Choroid plexus epithelial cell (primary cell): Measurements from ENCODE around the gene TULP4.
"Not testable (repeated sequence)": the region's sequence is repeated elsewhere in the genome, so short reads cannot be mapped to it uniquely, and the experiment has no call there.

ENCODE experiments used
- DNase-seq: peaks from one replicate; pipeline ENCODE4 v3.0.0-alpha.2; 2010; ENCODE audit warnings: low read depth
- H3K4me3 ChIP-seq: 2 replicates; pipeline ENCODE4 v1.5.1; 2011; ENCODE audit warnings: low read depth, mild to moderate bottlenecking, control low read depth, low read length, moderate library complexity
- CTCF ChIP-seq: conservative IDR thresholded peaks from 2 replicates; pipeline ENCODE4 v1.5.1; 2011; ENCODE audit warnings: low read depth, mild to moderate bottlenecking, control low read depth, inconsistent platforms, low read length, moderate library complexity

The TULP4 gene

DNA sequence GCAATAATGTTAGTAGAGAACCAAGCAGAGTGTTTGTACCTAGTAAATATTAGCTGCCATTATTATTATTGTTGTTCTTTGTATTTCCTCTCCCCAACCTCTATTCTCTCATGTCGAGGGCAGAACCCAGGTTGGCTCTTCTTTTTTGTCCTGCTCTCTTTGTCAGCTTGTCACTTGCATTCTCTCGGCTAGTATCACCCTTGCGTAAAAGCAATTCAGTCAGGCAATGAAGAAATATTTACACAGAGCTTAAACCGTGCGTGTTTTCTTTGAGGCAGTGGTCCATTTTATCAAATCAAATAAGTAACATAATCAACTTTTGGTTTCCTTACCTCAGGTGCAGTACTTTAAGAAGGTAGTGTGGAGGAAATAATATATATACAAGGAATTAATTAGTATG, 83.9 kb downstream of the TULP4 start:
- no peak for TF ChIP-seq CTCF
- no peak for DNase-seq
- H3K4me3 ChIP-seq = no peak overlapping the region

DNA sequence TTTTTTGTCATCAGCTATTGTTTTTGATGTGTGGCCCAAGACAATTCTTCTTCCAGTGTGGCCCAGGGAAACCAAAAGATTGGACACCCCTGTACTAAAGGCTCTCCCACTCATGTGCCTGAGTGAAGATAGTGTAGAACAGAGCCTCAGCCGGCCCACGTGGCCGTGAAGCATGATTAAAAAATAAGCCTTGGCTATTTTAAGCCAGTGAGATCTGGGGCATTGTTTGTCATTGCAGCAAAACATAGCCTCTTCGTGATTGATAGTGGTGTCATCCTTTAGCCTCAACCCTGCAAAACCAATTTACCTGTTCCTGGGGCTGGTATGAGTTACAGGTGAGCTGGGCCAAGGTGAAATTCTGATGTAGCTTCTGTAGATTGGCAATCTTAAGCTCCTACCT, 85.3 kb downstream of the TULP4 start:
- DNase-seq = no peak
- no peak for TF ChIP-seq CTCF
- no peak overlapping the region for H3K4me3 ChIP-seq

GRCh38 chr6:158398252-158399024, 86.2 kb downstream of the TULP4 start:
- DNase-seq = no peak
- TF ChIP-seq CTCF = no peak

GRCh38 chr6:158399040-158399700, 86.9 kb downstream of the TULP4 start:
- no peak for DNase-seq
- H3K4me3 ChIP-seq = no peak overlapping the region
- TF ChIP-seq CTCF = no peak

More at GRCh38 chr6:158398252-158399024, 86.2 kb downstream of the TULP4 start:
- H3K4me3 ChIP-seq = no peak overlapping the region

DNA sequence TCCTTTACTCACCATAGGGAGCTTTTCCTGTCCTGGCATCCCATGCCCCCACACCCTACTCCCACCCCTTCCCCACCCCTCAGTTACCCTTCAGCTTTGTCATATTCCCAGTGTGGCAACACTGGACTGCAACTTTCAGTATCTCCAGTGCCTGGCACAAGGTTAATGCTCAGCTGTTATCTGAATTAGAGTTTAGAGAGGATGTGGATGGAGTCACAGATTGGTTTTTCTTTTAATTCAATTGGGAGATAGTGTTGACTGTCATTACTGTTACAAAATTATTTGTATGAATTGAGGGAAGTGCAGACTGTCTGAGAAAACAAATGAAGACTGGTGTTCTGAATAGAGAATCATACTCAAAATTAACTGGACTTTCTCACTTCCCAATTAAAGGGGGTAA, 89.9 kb downstream of the TULP4 start:
- H3K4me3 ChIP-seq = no peak overlapping the region
- no peak for DNase-seq

DNA sequence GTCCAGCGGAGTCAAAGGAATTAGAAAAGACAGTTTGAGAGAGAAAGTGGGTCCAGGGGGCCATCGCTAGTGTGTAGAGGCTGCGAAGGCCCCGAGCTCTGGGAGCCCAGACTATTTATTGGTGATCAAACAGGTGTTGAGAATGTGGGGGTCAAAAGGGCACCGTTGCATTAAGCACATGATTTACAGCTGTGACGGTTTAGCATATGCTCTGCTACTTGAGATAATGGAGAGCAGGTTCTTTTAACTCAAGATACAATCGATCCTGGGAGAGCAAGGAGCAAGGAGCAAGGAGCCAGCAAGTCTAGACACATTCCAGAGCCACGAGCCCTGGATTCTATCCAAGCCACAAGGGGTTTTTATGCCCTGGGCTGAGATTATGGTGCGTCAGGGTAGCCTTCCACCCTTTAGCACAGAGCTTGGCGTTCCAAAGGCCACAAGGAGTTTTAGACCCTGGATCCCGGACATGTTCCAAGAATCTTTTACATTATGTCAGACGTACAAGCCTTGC, 93.1 kb downstream of the TULP4 start:
- H3K4me3 ChIP-seq = not testable (repeated sequence)
- peak; percentile 71 for DNase-seq

More for the DNA sequence above, 89.9 kb downstream of the TULP4 start:
- no peak for TF ChIP-seq CTCF

GRCh38 chr6:158405933-158406332, 93.7 kb downstream of the TULP4 start:
- no peak overlapping the region for H3K4me3 ChIP-seq
- no peak for DNase-seq
- no peak for TF ChIP-seq CTCF
